ENCODE results near the gene AUNIP.

Gene AUNIP, protein sequence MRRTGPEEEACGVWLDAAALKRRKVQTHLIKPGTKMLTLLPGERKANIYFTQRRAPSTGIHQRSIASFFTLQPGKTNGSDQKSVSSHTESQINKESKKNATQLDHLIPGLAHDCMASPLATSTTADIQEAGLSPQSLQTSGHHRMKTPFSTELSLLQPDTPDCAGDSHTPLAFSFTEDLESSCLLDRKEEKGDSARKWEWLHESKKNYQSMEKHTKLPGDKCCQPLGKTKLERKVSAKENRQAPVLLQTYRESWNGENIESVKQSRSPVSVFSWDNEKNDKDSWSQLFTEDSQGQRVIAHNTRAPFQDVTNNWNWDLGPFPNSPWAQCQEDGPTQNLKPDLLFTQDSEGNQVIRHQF

DNA sequence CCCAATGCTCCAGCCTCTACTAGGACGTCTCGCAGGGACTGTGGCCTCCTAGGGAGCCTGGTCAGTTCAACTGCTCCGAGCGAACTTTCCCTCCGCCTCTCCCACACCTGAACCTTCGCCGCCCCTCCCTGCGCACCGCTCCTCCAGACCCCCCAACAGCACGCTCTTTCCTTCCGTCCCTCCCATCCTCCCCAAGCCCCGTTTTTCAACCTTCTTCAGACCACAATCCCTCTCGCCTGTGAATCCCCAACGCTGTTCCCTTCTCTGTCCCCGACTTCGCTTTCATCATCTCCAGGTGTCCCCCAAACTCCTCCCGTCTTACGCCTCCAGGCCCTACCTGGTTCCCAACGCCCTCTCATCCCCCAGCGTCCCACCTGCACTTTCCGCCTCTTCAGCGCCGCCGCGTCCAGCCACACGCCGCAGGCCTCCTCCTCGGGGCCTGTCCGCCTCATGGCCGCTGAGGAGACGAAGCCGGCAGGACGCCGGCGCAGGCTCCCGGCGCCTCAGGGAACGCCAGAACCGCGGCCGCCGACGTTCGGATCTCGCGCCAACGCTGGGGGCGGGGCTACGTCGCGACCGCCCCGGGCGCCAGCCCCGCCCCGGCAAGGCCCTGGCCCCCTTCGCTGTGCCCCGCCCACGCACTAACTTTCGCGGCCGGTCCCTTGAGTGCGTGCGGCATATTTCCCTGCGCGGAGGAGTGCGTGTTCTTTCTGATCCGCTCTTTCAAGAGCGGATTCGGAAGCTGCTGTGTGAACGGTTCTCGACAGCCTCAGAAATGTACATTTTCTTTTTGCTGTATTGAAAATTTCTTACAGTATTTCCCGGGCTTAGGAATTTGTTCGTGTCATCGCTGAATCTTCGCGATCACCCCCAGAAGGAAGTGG, at the start of gene AUNIP:
AUNIP (minus strand) TSS at position 552 of the 884 bp plus-strand sequence; CDS start at position 452, 100 bp downstream.
- peak; percentile 56 to 71 for DNase-seq (ENCODE audit: low read depth in 2 of 2)

- no peak for DNase-seq (ENCODE audit: low read depth in 2 of 2)
Observed at GRCh38 chr1:25909040-25909439, 49.8 kb upstream of the AUNIP start.

- no peak for DNase-seq (ENCODE audit: low read depth in 2 of 2)
Observed at GRCh38 chr1:25908161-25908560, 48.9 kb upstream of the AUNIP start.

GRCh38 chr1:25907601-25908000, 48.3 kb upstream of the AUNIP start:
- DNase-seq (ENCODE audit: low read depth in 2 of 2): no peak

GRCh38 chr1:25906644-25907300, 47.5 kb upstream of the AUNIP start:
- DNase-seq (ENCODE audit: low read depth in 2 of 2): no peak

GRCh38 chr1:25905680-25906643, 46.7 kb upstream of the AUNIP start, which contains the start of gene STMN1:
Gene STMN1, minus strand, starts transcription at chr1:25906419. Its CDS starts 1,743 bp downstream, at chr1:25904676.
- DNase-seq (ENCODE audit: low read depth in 2 of 2): peak; percentile 81 to 82

DNA sequence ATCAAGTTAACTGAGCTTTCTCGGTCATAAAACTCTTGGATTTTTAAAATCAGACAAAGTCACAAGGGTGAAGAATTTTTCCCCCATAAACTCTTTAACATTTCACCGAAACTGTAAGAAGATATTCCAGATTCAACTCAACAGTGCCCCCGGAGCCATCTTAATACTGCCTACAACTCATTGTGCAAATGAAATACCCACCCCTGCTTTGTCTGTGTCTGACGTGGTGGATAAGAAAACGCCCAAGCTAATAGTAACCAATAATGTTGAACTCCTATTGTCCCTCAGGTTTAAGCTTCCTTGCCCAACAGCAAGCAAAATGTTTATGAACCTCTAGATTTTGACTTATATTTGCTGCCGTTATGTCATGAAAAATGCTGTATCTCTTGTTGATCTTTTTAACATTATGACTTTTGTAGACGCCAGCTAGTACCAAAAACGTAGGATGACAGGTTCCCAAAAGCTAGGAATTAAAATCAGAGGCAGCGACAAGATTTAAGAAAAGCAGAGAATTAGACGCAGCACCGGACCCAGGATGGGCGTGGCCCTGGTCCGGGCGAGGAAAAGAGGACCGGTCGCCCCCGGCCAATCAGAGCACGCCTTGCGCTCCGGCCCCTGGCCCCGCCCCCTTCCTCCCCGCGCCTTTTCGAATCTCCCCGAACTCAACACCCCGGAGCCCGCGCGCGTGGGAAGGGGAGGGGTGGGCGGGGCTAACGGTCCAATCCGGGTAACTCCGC, 45.9 kb upstream of the AUNIP start:
- peak; percentile 73 to 84 for DNase-seq (ENCODE audit: low read depth in 2 of 2)

- no peak for DNase-seq (ENCODE audit: low read depth in 2 of 2)
Observed at GRCh38 chr1:25903986-25904385, 44.7 kb upstream of the AUNIP start.

- DNase-seq (ENCODE audit: low read depth in 2 of 2): no peak
Observed at GRCh38 chr1:25902462-25902861, 43.2 kb upstream of the AUNIP start.

- DNase-seq (ENCODE audit: low read depth in 2 of 2): no peak
Observed at GRCh38 chr1:25900219-25900618, 41.0 kb upstream of the AUNIP start.

DNA sequence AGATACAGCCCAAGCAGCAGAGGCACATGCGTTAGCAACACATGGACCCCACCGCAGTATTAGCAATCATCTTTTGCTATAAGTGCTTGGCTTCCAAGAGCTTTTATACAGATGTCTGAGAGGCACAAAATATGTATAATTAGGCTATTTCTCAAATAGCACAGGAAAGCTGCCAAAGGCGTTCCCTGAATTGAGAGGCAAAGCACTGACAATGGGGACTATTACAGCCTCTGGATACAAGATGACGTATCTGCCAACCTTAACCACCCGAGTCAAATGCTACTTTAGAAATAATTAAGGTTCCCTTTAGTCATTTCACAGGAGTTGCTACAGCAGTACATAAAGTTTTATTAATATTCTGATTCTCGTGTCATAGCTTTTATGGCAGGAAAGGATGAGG, 40.5 kb upstream of the AUNIP start:
- DNase-seq (ENCODE audit: low read depth in 2 of 2): no peak

- no peak for DNase-seq (ENCODE audit: low read depth in 2 of 2)
Observed at GRCh38 chr1:25898223-25899015, 39.2 kb upstream of the AUNIP start.

DNA sequence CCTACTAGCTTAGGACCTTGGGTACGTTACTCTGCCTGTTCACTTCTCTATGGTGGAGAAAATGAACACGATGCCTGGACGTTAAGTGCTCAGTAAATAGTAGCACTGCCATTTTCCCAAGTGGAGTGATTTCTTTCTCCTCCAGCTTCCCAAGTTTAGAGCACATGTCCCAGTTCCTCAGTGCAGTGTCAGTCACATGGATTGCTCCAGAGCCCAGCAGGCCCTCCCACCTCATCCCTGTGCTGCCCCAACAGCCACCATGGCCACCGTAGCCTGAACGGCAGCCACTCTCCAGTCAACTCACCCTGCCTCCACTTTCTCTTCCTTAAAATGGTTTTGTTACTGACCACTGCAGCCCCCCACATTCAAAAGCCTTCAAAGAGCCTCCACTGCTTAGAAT, 38.5 kb upstream of the AUNIP start:
- no peak for DNase-seq (ENCODE audit: low read depth in 2 of 2)

DNA sequence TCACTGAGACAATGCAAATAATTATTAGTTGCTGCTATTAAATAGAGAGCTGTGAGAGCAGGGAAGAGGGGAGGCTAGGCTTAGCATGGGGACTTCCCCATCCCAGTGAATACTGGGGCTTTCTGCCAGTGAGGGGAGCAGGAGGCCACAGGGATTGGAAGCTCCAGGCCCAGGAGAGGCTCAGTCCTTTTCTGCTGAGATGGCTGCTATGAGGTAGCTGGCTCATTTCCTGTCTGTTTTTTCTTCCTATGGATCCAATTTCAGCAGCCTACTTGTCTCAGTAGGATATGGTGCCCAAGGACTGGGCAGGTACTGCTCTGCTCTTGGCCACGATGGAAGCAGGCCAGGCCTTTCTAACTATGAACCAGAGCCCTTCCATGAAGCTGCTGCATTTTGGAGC, 37.0 kb upstream of the AUNIP start:
- DNase-seq (ENCODE audit: low read depth in 2 of 2): no peak

DNA sequence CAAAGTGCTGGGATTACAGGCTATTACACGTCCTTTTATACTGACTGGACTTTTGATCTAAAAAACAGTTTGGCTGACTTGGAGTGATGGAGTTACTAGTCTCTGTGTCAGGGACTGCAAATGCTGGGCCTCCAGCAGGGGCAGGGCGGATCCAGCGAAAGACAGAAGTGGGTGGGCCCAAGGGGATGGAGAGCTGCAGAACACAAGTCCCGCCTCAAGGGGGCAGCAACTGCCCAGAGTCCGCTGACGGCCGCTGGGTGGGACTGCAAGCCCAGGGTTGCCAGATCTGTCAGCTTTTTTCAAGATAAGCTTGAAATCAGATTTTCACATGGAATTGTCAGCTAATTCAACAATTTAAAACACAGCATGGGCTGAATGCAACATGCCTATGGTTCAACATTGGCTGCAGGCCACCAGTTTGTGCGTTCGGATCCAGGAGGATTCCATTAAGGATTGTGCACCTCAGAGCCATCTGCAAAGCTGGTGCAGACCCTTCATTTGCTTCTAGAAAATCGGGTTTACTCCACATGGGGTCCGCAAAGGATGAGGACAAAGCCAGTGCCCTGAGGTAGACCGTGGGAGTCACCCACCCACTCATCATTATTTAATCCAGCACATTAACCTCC, 36.2 kb upstream of the AUNIP start:
- DNase-seq (ENCODE audit: low read depth in 2 of 2): peak; percentile 74 to 80

GRCh38 chr1:25893116-25893515, 33.9 kb upstream of the AUNIP start:
- no peak for DNase-seq (ENCODE audit: low read depth in 2 of 2)

DNA sequence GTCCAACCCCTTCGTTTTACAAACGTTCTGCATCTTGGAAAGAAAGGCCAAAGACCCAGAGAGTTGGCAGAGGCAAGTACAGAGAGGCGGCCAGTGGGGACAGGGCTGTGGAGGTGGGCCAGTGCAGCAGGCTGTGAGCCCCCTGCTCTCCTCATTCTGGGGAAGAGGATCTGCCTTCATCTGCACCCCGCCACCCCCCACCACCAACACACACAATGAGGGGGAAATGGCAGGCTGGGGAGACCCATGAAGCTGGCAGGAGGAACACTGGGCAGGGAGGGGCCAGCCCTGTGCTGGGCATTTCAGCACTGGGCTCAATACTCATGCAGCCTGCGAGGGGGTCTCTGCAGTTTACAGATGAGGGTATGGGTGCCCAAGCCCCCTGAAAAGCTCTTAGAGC, 32.3 kb upstream of the AUNIP start:
- no peak for DNase-seq (ENCODE audit: low read depth in 2 of 2)

DNA sequence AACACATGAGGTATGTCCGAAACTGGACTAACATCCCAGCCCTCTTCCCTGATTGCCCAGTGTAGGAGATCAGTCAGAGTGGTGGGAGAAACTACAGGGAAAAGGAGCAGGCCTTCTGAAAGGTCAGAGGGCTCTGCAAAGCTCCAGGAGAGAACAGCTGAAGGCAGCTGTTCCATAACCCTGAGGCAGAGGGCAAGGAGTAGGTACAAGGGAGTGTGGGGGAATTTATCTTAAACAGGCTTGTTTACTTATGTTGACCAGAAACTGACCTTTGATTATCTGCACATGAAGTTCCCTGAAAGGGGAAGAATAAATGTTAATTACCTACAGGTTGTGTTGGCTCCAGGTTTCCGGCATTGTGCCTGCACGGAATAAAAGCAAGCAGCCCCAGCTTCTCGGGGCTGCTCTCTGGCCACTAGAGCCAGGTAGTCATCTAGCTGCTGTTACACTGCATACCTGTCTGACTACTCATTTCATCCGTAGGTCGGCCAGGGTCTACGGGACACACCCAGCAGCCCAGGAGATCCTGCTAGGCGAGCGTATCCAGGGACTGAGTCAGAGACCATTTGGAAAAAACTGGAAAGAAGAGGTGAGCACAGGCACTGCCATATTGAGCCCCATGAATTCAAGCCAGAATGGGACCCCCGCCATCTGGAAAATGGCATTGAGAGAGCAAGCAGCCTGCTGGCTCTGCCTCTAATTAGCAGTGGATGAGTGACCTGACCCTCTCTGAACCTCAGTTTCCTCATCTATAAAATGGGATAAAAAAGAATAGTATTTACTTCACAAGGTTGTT, 31.2 kb upstream of the AUNIP start:
- no peak for DNase-seq (ENCODE audit: low read depth in 2 of 2)

All from fibroblast of skin of left biceps (primary cell).